GM21786 (cell line): ENCODE measurements around the gene SF1.

Source experiments
- ATAC-seq: cut with Tn5 transposase; IDR thresholded peaks from one replicate; pipeline ENCODE4 v1.9.1; 2021; ENCODE audit not compliant: unreplicated experiment

Gene SF1

DNA sequence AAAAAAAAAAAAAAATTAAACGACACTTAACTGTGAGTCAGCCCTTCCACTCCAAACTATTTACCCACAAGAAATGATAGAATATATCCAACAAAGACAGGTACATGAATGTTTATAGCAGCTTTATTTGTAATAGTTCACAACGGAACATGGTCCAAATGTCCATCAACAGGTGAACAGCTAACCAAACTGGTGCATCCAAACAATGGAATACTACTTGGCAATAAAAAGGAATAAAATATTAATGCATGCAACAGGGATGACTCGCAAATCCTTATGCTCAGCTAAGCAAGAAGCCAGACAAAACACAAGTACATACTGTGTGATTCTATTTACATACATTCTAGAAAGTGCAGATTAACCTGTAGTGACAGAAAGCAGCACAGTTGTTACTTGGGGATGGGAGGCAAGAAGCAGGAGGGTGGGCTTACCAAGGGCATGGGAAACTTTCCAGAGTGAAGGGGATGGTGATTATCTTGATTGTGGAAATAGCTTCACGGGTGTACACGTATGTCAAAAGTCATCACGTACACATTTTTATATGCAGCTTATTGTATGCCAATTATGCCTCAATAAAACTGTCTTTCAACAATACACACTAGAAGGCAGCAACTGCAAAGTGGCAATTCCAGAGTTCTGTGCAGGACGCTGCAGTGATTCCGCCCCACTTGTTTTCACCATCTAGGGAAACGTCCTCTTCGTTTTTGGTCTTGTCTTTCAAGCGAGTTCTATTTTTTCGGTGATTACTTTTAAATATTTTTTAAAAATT is 6.7 kb upstream of the SF1 start:
- no peak for ATAC-seq

GRCh38 chr11:64778223-64778472 is 194 bp downstream of the SF1 start:
- peak; percentile 2 for ATAC-seq

DNA sequence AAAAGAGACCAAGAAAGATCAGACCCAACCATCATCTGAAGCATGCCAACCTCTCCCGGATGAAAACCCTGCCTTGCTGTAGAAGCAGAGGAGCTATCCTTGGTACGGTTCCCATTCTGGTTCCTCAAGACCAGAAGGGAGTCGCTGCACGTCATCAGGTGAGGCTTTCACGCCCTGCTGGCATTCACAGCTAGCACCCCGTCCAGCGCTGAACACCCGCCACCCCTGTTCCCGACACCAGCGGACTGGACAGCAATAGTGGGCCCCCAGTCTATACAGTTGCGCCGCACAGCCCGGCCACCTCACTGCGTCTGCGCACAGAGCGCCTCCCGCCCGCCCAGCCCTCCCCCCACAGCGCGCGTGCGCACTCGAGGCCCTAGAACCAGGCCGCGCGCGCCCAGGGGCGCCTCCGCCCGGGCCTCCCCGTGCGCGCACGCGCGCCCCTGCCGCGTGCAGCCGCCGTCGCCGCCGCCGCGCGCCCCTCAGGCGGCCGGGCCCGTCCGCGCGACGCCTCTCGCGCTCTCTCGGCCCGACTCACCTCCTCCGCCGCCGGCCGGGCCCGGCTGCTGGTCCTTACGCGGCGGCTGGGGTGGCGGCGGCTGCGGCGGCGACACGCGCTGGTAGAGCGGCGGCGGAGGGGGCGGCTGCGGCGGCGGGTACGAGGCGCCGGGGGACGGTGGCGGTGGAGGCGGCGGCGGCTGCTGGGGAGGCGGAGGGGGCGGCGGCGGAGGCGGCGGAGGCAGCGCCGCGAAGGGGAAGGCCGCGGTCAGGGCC is 706 bp downstream of the SF1 start:
- ATAC-seq = no peak

DNA sequence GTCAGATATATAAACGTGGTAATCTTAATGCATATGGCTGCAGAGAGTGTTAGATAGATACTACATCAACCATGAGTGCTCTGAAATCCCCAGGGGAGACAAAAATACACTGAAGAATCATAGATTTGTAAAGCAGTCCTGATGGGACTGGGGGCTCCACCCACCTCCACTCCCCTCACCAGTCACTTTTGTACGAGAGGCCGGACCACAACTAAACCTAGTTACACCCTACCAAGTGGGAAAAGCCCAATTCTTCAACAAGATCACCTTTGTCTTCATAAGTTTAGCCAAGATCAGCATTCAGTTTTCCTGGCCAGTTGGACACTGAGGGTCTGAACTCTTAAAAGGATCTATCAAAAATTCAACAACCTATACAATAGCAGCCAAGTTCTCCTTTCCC is 1.5 kb downstream of the SF1 start:
- ATAC-seq = no peak

GRCh38 chr11:64776425-64776824 is 1.9 kb downstream of the SF1 start:
- ATAC-seq = no peak

- no peak for ATAC-seq
Observed at GRCh38 chr11:64774144-64774543, 4.2 kb downstream of the SF1 start.

DNA sequence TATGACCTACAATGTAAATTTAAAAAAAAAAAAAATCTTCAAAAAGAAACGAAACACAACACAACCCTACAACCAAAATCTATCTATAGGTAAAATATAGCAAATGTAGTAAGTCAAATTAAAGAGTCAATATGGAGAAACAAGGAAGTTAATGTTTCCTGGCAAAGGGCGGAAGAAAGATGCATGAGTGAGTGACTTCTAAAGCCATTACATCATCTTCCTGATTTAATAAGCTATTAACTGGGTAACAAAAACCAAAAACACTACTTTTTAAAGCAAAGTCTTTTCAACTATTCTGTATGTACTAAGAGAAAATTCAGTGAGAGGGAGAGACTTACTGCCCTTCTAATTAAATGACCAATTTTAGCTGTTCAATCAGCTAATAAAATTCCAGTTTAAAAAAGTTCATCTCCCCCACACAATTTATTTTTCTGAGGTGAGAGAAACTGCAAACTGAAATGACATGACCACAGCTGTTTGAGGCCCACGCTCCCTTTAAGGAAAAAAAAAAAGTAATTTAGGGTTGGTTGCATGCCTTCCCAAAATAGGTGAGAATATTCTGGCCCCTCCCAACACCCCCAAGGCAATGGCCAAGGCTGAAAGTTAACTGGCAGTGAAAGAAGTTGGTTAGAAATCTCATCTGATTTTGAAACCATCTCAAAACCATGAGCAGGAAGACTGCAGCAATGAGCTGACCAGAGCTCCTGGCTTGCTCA is 5.9 kb downstream of the SF1 start:
- ATAC-seq = peak; percentile 48

GRCh38 chr11:64771861-64772260 is 6.5 kb downstream of the SF1 start:
- ATAC-seq = no peak

- no peak for ATAC-seq
Observed at GRCh38 chr11:64770120-64770519, 8.2 kb downstream of the SF1 start.

DNA sequence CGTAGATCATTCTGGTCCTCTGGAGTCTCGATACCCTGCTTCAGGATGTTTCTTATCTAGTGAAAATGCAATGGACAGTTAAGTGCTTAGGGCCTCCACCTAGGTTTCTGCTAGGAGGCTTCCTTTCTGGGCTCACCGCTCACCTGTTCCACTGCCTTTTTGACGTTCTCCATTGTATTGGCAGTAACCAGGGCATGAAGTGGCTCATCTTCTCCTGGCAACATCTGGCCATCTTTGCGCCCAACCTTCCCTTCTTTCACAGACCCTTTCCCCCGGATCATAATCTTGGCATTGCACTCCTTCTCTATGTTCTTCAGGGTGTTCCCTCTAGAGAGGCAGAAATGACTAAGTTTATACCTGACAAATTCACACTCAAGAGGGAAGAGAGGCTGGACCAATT is 9.1 kb downstream of the SF1 start:
- no peak for ATAC-seq

DNA sequence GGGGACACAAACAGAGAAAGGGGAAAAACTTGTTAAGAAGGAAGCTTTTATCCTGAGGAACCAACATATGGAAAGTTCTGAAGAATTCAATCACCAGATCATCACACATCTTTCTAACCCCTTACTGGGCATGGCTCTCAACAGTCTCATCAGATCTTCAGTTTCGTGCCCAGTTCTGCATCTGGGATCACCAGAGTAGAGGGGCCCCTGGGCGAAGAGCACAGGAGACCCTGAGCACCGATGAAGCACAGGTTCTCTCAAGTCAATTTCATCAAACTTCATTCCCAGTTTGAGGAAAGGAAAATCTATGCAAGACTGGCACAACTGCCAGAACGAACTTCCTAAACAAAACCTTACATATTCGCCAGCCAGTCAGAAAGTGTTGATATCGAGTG is 10.0 kb downstream of the SF1 start:
- ATAC-seq = no peak

DNA sequence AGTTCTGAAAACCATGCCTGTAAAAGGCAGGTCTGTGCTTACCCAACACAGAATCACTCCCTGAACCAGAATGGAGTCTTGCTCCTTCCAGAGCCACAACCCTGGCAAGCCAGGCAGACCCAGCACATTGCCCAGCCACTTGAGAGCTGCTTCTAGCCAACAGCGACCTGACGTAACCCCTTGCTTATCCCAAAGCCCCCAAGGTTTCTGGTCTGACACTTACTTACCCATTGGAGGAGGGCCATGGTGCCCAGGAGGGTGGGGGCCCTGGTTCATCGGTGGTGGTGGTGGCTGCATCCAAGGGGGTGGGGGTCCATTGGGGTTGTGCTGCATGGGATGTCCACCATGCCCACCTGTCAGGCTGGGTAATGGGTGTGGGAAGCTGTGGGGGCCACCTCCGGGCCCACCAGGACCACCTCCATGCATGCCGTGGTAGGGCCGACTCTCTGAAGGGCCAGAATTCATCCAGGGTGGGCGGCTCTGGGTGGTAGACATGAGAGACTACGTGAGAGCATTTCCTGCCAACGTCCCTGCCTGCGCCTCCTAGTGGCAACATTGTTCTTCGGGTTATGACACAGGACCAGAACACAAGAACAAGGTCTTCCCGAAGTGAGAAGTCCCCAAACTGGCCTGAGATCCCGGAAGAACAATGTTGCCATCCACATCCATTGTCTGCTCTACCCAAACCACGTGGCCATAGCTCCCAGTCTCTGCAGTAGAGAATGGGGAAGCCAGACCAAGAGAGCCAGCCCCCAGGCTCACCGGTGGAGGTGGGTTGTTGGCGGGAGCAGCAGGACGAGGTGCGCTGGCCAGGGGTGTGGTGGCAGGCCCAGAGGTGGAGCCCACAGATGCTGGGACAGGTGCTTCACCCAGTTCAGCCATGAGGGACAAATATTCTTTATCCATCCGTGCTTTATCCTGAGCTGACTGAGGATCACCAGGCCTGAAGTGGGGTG is 10.7 kb downstream of the SF1 start:
- no peak for ATAC-seq

DNA sequence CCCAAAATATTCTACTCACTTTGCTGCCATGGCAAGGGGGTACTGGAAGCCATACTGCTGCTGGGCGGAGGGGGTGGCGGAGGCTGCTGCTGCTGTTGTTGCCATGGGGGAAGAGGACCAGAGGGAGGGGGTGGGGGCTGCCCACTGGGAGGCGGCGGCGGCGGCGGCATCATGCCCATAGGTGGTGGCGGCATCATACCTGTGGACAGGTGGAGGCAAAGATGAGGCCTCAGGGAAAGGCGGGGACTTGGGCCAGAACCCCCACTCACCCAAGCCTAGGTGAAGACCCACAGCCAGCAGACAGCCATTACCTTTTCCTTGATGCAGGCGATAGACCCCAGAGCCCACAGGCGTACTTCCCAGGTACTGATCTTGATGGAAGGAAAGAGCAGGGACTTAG is 11.5 kb downstream of the SF1 start:
- ATAC-seq = no peak

DNA sequence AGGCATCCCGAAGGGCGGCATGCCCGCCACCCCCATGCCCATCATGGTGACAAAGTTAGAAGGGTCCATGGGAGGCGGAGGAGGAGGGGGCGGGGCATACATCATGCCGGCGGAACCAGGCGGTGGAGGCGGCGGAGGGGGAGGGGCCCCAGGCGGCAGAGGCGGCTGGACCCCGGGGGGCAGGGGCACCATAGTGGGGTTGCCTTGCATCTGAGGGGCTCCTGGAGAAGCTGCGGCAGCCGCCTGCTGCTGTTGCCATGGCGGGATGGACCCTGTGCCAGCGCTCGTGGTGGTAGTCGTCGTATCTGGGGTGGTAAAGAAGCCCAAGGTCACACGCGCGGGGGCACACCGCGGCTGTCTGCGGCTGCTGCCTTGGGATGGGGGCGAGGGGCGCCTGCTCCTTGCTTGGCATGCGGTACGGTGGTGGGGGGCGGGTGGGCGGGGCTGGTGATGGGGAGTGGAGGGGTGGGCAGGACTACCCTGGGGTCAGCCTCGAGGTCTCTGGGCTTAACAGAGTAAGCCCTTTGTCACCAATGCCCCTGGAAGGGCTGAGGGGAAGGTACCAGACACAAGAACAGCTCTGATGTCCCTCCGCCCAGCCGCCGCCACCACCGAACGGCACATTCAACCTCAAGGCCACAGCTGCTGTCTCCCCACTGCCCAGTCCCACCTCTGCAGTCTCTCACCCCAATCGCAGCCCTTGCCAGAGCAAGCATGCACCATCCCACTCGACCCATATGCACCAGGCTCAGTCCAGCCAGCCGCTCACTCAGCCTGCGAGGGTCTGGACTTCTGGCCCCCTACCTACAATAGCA is 12.3 kb downstream of the SF1 start:
- ATAC-seq = no peak

- no peak for ATAC-seq
Observed at GRCh38 chr11:64765291-64765850, 13.0 kb downstream of the SF1 start.

DNA sequence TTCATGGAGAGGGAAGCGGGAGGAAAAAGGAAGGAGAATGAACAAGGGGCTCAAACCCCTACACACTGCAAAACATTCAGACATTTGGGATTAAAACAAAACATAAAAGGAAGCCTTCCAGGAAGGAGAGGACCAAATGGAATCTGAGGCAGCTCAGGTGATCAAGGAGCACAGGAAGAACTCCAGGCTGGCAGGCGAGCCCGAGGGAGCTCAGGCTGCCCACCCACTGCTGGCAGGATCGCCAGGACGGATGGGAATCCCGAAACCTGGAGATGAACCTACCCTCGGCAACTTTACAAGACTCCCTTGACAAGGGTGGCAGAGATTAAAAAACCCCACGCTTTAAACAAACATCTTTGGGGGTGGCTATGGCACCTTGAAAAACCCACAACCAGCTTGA is 13.6 kb downstream of the SF1 start:
- ATAC-seq = no peak

DNA sequence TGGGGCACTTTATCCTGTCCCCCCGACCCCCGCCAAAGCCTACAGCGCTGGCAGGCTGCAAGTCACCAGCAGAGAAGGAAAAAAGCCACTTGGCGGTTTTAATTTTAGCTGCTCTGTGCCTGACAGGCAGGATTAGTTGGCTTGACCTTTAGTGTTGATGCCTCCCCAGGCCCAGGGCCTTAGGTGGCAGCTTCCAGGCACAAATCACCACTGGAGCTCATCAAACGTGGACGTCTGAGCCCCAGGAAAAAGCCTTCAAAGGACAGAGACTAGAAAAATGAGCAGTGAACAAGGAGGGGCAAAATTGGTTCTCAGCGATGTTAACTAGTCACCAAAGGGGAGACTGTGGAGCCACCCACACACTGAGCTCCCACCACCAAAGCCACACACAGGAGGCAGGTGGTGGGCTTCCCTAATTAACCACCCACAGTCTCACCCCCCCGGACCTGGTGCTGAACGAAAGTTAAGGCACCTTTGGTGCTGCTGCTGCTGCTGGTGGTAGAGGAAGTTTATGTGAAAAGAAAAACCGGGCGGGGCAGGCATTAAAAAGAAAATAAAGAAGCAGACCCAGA is 14.2 kb downstream of the SF1 start:
- ATAC-seq = no peak

DNA sequence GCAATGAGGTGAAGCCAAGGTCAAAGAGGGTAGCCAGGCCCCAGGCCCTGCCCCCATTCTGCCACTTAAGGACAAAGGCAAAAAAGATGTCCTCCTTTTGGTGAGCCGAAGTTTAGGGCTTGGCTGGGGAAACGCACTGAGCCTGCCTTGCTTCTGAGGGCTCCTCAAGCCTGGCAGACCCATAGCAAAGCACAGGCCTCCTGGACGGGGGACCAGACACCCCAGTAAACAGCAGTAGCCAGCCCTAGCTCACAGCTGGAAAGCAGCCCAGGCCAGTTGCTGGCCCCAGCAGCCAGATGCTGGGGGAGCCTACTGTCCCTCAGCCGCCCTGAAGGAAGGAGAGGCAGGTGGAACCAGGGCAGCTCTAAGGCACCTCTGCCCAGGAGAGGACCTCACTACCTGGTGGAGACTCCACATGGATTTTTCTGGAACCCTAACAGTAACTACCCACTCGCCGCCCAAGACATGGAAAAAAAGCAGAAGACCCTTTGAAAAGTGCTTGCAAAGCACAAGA is 14.8 kb downstream of the SF1 start:
- no peak for ATAC-seq
